ENCODE measurements around the gene ITPKA. TPM values are rescaled to one million over a fixed set of nuclear protein-coding genes. Genes with fewer than 3 reads are reported as not detected.

The ITPKA gene
- total RNA-seq, 1 donor from 2014 or later: 0.16 TPM

- DNase-seq (ENCODE audit: low spot score): no peak
Observed at GRCh38 chr15:41507820-41508290, 14.2 kb downstream of the ITPKA start.

DNA sequence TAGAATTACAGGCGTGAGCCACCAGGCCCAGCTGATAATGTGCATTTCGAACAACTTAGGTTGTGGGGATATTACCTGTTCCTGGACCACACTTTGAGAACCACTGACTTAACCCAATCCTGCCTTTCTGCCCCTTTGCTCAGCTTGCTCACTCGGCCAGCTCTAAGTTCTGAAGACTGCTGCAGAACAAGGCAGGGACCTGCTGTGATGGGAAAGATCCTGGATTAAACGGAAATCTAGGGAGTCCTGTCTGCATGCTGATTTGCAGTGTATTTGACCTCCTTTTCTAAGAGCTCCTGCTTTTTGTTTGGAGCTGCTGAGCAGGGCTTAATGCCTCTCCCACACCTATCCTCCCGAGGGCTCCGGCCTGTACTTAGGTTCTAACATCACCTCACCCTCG lies 17.1 kb downstream of the ITPKA start:
- no peak for DNase-seq (ENCODE audit: low spot score)

GRCh38 chr15:41511331-41511898 lies 17.7 kb downstream of the ITPKA start:
- no peak for DNase-seq (ENCODE audit: low spot score)

DNA sequence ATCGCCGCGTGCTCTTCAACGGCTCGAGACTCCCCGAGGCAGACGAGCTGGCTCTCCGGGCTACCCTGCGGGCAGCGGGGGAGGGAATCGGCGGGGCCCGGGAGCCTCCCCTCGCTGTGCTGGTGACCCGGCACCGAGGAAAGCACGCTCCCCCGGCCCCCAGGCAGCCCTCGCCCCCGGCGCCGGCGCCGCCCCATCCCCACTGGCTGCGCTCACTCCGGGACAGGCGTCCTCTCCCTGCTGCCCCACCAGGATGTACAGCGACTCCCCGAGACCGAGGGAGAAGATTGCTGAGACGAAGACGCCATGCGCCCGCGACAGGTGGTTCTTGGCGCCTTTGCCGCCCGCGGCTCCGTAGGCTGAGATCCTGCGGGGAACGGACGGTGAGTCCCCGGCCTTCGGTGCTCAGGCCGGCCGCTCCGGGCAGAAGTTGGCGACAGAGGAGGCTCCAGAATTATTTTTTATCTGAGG lies 18.3 kb downstream of the ITPKA start:
- no peak for DNase-seq (ENCODE audit: low spot score)

- DNase-seq (ENCODE audit: low spot score): no peak
Observed at GRCh38 chr15:41512512-41512939, 18.9 kb downstream of the ITPKA start.

DNA sequence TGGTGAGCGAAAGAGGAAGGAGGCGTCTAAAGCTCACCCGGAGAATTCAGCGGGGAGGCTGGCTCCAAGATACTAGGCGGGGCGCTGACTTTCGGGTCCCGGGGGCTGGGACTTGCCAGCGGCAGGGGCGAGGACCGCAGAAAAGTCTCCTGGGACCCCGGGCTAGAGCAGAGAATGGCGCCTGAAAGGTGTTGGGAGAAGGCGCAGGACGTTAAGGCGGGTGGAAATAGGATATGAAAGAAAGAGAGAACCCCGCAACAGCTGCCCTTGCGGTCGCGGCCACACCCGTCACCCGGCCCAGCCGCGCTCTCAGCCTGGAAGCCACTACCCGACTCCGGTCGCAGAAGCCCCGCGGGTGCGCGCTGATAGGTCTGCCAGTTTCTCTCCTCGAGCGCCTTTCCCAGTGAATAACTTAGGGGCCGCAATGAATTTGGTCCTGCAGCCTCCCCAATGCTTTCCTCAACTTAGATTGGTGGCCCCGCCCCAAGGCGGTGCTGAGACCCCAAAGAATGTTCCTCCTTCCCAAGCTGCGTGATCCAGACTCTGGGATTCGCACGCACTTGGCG lies 19.3 kb downstream of the ITPKA start:
- DNase-seq (ENCODE audit: low spot score): no peak

GRCh38 chr15:41513506-41514227 lies 20.0 kb downstream of the ITPKA start, which contains the start of gene LTK:
Gene LTK (minus strand): TSS chr15:41513827. CDS start chr15:41513709, 118 bp downstream.
- DNase-seq (ENCODE audit: low spot score): no peak

DNA sequence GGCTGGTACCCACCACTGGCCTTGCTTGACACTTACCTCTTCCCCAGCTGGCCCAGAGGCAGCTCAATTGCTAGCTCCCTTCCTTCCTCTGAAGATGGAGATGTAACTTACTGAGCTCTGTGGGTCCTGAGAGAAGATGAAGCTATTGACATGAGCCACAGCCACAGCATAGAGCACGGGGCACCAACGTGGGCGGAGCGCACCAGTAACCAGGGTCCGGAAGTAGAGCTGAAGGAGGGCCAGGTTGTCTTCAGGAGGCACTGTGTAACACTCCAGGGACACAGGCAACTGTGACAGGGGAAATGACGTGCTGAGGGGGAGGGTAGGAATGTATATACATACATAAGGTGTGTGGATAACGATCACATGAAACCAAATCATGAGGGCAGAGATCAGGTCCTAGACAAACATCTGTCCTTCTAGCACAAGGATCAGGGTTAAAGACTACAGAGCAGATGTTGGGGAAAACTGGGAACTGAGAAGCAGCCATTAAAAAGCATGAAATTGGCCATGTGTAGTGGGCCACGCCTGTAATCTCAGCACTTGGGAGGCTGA lies 24.3 kb downstream of the ITPKA start:
- no peak for DNase-seq (ENCODE audit: low spot score)

DNA sequence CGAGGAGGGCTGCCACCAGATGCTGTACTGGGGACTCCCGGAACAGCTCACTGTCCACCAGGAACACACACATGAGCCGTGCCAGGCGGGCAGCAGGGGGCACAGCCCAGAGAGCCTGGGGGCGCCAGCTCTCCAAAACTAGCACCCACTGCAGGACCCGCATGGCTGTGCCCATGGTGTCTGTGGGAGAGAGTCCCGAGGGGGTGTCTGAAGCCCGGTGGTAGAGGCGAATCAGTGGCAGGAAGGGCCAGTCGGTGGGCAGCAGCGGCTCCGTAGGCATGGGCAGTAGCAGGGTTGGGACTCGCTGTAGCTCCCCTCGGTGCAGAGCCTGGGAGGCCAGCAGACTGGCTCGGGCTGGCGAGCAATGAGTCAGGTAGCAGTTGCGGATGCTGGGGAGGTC lies 27.0 kb downstream of the ITPKA start:
- DNase-seq (ENCODE audit: low spot score): no peak

- no peak for DNase-seq (ENCODE audit: low spot score)
Observed at GRCh38 chr15:41521614-41522013, 27.9 kb downstream of the ITPKA start.

DNA sequence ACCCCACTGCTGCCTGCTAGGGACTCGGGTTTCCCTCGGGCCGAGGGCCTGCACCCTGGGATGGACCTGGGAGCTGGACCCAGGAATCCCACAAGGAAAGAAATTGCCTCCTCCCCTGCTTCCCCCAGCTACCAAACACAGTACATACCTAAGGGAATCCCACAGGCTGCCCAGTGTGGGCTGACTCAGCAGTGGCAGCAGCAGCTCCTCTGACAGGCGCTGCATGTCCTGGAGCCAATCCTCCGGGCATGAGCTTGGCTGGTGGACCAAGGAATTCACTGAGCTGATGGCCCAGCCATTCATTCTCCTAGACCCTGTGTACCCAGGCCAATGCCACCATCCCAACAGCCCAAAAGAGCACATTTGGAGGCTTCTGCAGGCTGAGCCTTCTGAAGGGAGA lies 29.4 kb downstream of the ITPKA start:
- no peak for DNase-seq (ENCODE audit: low spot score)

GRCh38 chr15:41530363-41530956 lies 36.8 kb downstream of the ITPKA start:
- no peak for DNase-seq (ENCODE audit: low spot score)

DNA sequence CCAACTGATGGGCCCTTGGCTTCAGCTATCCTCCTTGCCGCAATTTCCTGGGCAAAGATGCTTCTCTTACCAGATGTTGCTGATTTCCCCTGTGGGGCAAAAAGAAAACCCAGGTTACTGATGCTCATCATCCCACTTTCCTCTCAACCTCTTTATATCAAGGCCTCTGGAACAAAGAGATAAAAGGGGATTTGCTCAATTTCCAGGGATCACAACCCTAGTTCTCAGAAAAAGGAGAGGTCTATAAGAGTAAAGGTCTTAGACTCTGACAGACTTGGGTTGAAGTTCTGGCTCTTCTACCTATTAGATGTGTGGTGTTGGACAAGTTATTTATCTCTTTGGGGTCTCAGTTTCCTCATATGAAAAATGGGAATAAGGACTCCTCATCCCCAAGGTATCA lies 41.9 kb downstream of the ITPKA start:
- DNase-seq (ENCODE audit: low spot score): no peak

- no peak for DNase-seq (ENCODE audit: low spot score)
Observed at GRCh38 chr15:41536866-41537265, 43.2 kb downstream of the ITPKA start.

- no peak for DNase-seq (ENCODE audit: low spot score)
Observed at GRCh38 chr15:41543521-41543870, 49.8 kb downstream of the ITPKA start.

- DNase-seq (ENCODE audit: low spot score): no peak
Observed at GRCh38 chr15:41544650-41545015, 51.0 kb downstream of the ITPKA start.

GRCh38 chr15:41545218-41545617 lies 51.5 kb downstream of the ITPKA start:
- DNase-seq (ENCODE audit: low spot score): no peak

DNA sequence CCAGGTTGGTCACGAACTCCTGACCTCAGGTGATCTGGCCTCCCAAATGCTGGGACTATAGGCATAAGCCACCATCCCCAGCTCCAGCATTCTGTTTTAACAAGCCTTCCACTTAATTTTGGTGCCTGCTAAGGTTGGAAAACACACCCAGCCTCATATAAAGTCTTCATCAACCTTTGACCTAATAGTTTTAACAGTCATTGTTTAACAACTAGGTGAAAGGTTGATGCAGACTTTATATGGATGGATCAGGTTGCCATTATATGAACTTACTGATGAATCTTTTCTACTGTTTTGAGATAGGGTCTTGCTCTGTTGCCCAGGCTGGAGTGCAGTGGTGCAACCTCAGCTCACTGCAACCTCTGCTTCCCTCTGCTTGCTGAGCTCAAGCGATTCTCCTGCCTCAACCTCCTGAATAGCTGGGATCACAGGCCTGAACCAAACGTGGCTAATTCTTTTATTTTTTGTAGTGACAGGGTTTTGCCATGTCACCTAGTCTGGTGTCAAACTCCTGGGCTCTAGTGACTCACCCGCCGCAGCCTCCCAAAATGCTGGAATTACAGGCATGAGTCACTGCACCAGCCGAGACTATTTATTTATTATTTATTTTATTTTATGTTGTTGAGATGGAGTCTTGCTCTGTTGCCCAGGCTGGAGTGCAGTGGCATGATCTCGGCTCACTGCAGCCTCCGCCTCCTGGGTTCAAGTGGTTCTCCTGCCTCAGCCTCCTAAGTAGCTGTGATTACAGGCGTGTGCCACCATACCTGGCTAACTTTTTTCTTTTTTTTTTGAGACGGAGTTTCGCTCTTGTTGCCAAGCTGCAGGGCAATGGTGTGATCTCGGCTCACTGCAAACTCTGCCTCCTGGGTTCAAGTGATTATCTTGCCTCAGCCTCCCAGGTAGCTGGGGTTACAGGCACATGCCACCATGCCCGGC lies 53.4 kb downstream of the ITPKA start:
- DNase-seq (ENCODE audit: low spot score): no peak

DNA sequence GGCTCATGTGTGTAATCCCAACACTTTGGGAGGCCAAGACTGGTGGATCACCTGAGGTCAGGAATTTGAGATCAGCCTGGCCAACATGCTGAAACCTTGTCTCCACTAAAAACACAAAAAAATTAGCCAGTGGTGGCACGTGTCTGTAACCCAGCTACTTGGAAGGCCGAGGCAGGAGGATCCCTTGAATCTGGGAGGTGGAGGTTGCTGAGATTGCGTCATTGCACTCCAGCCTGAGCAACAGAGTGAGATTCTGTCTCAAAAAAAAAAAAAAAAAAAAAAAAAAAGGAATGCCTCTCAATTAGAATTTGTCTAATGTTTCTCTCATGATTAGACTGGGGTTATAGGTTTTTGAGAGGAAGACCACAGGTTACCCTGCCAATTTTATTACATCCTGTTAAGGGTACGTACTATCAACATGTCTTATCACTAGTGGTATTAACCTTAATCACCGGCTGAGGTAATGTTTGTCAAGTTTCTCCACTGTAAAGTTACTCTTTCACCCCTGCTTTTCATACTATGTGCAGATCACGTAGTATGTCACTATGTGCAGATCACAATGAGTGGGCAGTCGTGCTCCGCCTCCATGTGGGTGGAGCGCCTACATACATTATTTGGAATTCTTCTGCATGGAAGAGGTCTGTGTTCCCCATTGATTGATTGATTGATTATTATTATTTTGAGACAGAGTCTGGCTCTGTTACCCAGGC lies 56.5 kb downstream of the ITPKA start:
- no peak for DNase-seq (ENCODE audit: low spot score)

Data from mesenteric fat pad (tissue), 1 donor.